Measurements from ENCODE around the gene TMEM207. TPM values are rescaled to one million over a fixed set of nuclear protein-coding genes. Genes with fewer than 3 reads are reported as not detected.
A peak's percentile ranks its signal among the peaks of the same experiment; 100 is the strongest.

TMEM207 gene
- total and polyA plus RNA-seq, 2 of the 13 experiments (the other 11 are each of a cell fraction or from before 2014, with no cell fraction given): not detected

- TF ChIP-seq KLF12 (CRISPR knock-in tag; IDR thresholded peaks at IDR 0.05; ENCODE audit: borderline replicate concordance): no peak
- TF ChIP-seq, protein P1, sequence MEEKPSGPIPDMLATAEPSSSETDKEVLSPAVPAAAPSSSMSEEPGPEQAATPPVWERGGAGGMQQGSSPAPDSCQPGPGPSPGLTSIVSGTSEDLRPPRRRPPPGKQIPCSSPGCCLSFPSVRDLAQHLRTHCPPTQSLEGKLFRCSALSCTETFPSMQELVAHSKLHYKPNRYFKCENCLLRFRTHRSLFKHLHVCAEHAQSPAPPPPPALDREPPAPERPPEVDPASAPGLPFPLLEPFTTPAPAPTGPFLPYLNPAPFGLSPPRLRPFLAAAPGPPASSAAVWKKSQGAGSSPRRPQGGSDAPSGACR (CRISPR knock-in tag; IDR thresholded peaks at IDR 0.05): peak; percentile 53; the same call in 1 of the 2 replicates
- TF ChIP-seq ZFP90 (CRISPR knock-in tag; IDR thresholded peaks at IDR 0.05; ENCODE audit: borderline replicate concordance): peak; percentile 50; the same call in 1 of the 2 replicates
- 0 out of 2 replicates have a peak, but pooled peaks have one; percentile 33 for TF ChIP-seq SMAD3 (CRISPR knock-in tag; IDR thresholded peaks at IDR 0.05)
- TF ChIP-seq ZNF580 (CRISPR knock-in tag; IDR thresholded peaks at IDR 0.05; ENCODE audit: borderline replicate concordance, low read depth): peak; percentile 41; the same call in 1 of the 2 replicates
- 0 out of 2 replicates have a peak, but pooled peaks have one; percentile 25 for TF ChIP-seq HNF4A (CRISPR knock-in tag; IDR thresholded peaks at IDR 0.05)
- TF ChIP-seq ZNF775 (CRISPR knock-in tag; IDR thresholded peaks at IDR 0.05; ENCODE audit: borderline replicate concordance): no peak
- no peak for TF ChIP-seq ZFP62 (CRISPR knock-in tag; IDR thresholded peaks at IDR 0.05)
- TF ChIP-seq, protein P2, sequence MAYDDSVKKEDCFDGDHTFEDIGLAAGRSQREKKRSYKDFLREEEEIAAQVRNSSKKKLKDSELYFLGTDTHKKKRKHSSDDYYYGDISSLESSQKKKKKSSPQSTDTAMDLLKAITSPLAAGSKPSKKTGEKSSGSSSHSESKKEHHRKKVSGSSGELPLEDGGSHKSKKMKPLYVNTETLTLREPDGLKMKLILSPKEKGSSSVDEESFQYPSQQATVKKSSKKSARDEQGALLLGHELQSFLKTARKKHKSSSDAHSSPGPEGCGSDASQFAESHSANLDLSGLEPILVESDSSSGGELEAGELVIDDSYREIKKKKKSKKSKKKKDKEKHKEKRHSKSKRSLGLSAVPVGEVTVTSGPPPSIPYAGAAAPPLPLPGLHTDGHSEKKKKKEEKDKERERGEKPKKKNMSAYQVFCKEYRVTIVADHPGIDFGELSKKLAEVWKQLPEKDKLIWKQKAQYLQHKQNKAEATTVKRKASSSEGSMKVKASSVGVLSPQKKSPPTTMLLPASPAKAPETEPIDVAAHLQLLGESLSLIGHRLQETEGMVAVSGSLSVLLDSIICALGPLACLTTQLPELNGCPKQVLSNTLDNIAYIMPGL (CRISPR knock-in tag; IDR thresholded peaks at IDR 0.05; ENCODE audit: borderline replicate concordance in 1 of 2, low read depth in 1 of 2): peak; percentile 77 to 85; a peak in 3 of 4 replicates
- no peak for TF ChIP-seq SP1 (IDR thresholded peaks at IDR 0.05)
- TF ChIP-seq SP1 (CRISPR knock-in tag; IDR thresholded peaks at IDR 0.05): no peak
- peak; percentile 42; the same call in 1 of the 2 replicates for TF ChIP-seq ZNF331 (CRISPR knock-in tag; IDR thresholded peaks at IDR 0.05)
- TF ChIP-seq POLR2AphosphoS5 (IDR thresholded peaks at IDR 0.05; ENCODE audit: low read depth, low read length): no peak
- TF ChIP-seq EHMT2 (IDR thresholded peaks at IDR 0.05; ENCODE audit: borderline replicate concordance, low read depth, low read length): peak; percentile 36; the same call in 1 of the 2 replicates
- TF ChIP-seq, protein P3, sequence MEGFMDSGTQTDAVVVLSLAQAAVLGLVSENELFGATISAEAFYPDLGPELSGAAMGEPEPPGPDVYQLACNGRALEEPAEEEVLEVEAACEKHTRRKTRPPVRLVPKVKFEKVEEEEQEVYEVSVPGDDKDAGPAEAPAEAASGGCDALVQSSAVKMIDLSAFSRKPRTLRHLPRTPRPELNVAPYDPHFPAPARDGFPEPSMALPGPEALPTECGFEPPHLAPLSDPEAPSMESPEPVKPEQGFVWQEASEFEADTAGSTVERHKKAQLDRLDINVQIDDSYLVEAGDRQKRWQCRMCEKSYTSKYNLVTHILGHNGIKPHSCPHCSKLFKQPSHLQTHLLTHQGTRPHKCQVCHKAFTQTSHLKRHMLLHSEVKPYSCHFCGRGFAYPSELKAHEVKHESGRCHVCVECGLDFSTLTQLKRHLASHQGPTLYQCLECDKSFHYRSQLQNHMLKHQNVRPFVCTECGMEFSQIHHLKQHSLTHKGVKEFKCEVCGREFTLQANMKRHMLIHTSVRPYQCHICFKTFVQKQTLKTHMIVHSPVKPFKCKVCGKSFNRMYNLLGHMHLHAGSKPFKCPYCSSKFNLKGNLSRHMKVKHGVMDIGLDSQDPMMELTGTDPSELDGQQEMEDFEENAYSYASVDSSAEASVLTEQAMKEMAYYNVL (CRISPR knock-in tag; IDR thresholded peaks at IDR 0.05; ENCODE audit: borderline replicate concordance): peak; percentile 34; the same call in 1 of the 2 replicates
- no peak for TF ChIP-seq TAF15 (IDR thresholded peaks at IDR 0.05; ENCODE audit: low read depth, low read length, poor library complexity, severe bottlenecking)
- TF ChIP-seq, protein P4, sequence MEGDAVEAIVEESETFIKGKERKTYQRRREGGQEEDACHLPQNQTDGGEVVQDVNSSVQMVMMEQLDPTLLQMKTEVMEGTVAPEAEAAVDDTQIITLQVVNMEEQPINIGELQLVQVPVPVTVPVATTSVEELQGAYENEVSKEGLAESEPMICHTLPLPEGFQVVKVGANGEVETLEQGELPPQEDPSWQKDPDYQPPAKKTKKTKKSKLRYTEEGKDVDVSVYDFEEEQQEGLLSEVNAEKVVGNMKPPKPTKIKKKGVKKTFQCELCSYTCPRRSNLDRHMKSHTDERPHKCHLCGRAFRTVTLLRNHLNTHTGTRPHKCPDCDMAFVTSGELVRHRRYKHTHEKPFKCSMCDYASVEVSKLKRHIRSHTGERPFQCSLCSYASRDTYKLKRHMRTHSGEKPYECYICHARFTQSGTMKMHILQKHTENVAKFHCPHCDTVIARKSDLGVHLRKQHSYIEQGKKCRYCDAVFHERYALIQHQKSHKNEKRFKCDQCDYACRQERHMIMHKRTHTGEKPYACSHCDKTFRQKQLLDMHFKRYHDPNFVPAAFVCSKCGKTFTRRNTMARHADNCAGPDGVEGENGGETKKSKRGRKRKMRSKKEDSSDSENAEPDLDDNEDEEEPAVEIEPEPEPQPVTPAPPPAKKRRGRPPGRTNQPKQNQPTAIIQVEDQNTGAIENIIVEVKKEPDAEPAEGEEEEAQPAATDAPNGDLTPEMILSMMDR (CRISPR knock-in tag; IDR thresholded peaks at IDR 0.05): peak; percentile 68
- no peak for TF ChIP-seq ZNF75D (CRISPR knock-in tag; IDR thresholded peaks at IDR 0.05; ENCODE audit: borderline replicate concordance)
Observed at GRCh38 chr3:190424478-190425439, 24.9 kb downstream of the TMEM207 start (continued).
